ENCODE measurements around the gene SLC6A18. TPM values are rescaled to one million over a fixed set of nuclear protein-coding genes. Genes with fewer than 3 reads are reported as not detected.

Gene SLC6A18
- total and polyA plus RNA-seq, 9 of the 15 experiments (the other 6 are each of a cell fraction or from before 2014, with no cell fraction given): not detected

- intact Hi-C loops (cut with micrococcal nuclease): no loop called here
- H3K4me1 ChIP-seq (replicated peaks in 1 of 2; ENCODE audit: control insufficient read depth in 2 of 2, insufficient read depth in 2 of 2, low read length in 2 of 2): peaks cover 0 to 34% of the 10 kb centered on the region in 2 experiments; a peak in 1 of 5 replicates
- no peaks in the 10 kb centered on the region for H3K9me3 ChIP-seq (replicated peaks; ENCODE audit: control insufficient read depth, insufficient read depth, low read depth, low read length)
- H3K4me3 ChIP-seq: no peak overlapping the region
- no peak overlapping the region for H3K27ac ChIP-seq (ENCODE audit: extremely low read depth, low read depth, low read length)
- H3K27me3 ChIP-seq (ENCODE audit: control insufficient read depth in 2 of 2, insufficient read depth in 2 of 2, low read length in 2 of 2): peaks cover 19 to 62% of the 10 kb centered on the region in 2 experiments
- H3K9me1 ChIP-seq (ENCODE audit: control insufficient read depth, insufficient read depth, low read length): no peaks in the 10 kb centered on the region
- H2AFZ ChIP-seq (ENCODE audit: low read depth, low read length): no peak overlapping the region
- no peak overlapping the region for H3K4me2 ChIP-seq (ENCODE audit: insufficient read depth, low read length)
- ATAC-seq (no peak), DNase-seq (ENCODE audit: extremely low read depth in 1 of 4, low spot score in 3 of 4) (no peak), FAIRE-seq (no peak)
- no peak overlapping the region for H3K9ac ChIP-seq (ENCODE audit: insufficient read depth in 1 of 2, low read depth in 2 of 2, low read length in 2 of 2)
- TF ChIP-seq BRCA1 (IDR thresholded peaks at IDR 0.05) (no peak), BRCA1 (CRISPR knock-in tag; IDR thresholded peaks at IDR 0.05) (no peak), MLLT1 (IDR thresholded peaks at IDR 0.05) (no peak), ZZZ3 (IDR thresholded peaks at IDR 0.05) (no peak), U2AF2 (optimal IDR thresholded peaks at IDR 0.05; ENCODE audit: low read depth, low read length) (no peak)
- no peaks in the 10 kb centered on the region for H3K79me2 ChIP-seq (ENCODE audit: control insufficient read depth, insufficient read depth, low read length)
- H3K36me3 ChIP-seq (ENCODE audit: control insufficient read depth, insufficient read depth, low read length): no peaks in the 10 kb centered on the region
- ChIA-PET CTCF (ENCODE audit: low intra/inter-chr PET ratio) (no interaction called here), POLR2A (interaction anchor here (0.5 to 0.8 kb wide), 2 partner anchors 18 to 360 kb away, joined by 3 read pairs; partner anchors contain the start of gene TERT)
- WGBS (ENCODE audit: insufficient coverage, low coverage, missing lambda C conversion rate): 45% methylated on average over 21 of the region's 21 CpGs
- BruUV-seq (replicated peaks): no TSS peak
- in situ Hi-C loops (cut with MboI): no loop called here
- peaks cover 12% of the 10 kb centered on the region; the same call in 1 of the 2 replicates for H4K20me1 ChIP-seq (replicated peaks; ENCODE audit: control insufficient read depth, insufficient read depth, low read length)
Observed at GRCh38 chr5:1277331-1277730, 52.1 kb downstream of the SLC6A18 start.

Data from K562 (cell line).